H7 (cell line): Measurements from ENCODE around the gene PBX1. TPM values are rescaled to one million over a fixed set of nuclear protein-coding genes. Genes with fewer than 3 reads are reported as not detected.
A peak's percentile ranks its signal among the peaks of the same experiment; 100 is the strongest.

Source experiments
- DNase-seq: peaks from one replicate; pipeline ENCODE4 v3.0.0; 2012
- H3K27me3 ChIP-seq: 2 replicates; pipeline ENCODE4 v1.6.0; 2011; ENCODE audit warnings: mild to moderate bottlenecking, low read length; ENCODE audit not compliant: control insufficient read depth, insufficient read depth
- H3K36me3 ChIP-seq: replicated peaks from 2 replicates; pipeline ENCODE4 v1.5.1; 2011; ENCODE audit warnings: low read length; ENCODE audit not compliant: control insufficient read depth, insufficient read depth
- H3K4me3 ChIP-seq: 2 replicates; pipeline ENCODE4 v1.5.1; 2011; ENCODE audit warnings: low read depth, mild to moderate bottlenecking, control low read depth, low read length, moderate library complexity; ENCODE audit not compliant: insufficient read depth
- total RNA-seq: library from RNA; depleted of rRNA; stranded (reverse); fragments of >200 nt; shearing (Covaris generic); gene quantifications from 2 replicates; pipeline ENCODE4 v1.2.3, GENCODE V29; 2014

PBX1 gene
- total RNA-seq, 1 experiment from 2014 or later: 70.5 TPM

DNA sequence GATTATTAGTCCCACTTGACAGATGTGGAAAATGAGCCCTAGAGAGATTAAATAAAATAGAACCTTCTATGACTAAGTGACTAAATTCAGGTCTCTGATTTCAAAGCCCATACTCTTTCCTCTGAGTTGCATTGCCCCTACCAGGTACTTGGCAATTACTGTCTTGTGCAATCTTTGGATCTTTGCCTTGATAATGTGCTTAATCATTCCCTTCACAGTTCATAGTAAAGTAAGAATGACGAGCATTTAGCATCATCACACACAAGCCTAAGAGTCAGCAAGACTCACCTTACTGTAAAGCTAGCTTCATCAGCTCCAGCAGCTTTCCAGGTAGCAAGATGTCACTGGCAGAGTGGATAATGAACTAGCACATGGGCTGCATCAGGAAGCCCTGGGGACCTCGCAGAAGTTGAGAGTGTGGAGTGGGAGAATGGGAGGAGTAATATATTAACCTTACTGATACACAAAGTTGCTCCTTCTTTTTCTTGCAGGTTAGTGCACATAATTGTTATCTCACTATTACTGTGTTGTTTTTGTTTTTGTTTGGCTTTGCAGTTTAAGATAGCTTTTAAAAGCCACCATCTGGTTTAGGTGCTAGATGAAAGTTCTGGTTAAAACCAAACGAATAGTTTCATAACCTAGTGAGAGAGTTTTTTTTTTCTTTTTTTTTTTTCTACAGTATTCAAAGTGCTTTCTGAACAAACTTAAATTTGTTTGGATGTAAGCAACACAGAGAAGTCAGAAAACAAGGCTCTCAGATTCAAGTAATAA lies 71.8 kb downstream of the PBX1 start:
- H3K36me3 ChIP-seq: no peaks in the 10 kb centered on the region
- no peak overlapping the region for H3K4me3 ChIP-seq
- no peak for DNase-seq
- H3K27me3 ChIP-seq: no peaks in the 10 kb centered on the region

GRCh38 chr1:164631751-164632150 lies 72.8 kb downstream of the PBX1 start:
- Histone ChIP-seq H3K36me3 (no peaks in the 10 kb centered on the region), H3K27me3 (no peaks in the 10 kb centered on the region), H3K4me3 (no peak overlapping the region)
- no peak for DNase-seq

DNA sequence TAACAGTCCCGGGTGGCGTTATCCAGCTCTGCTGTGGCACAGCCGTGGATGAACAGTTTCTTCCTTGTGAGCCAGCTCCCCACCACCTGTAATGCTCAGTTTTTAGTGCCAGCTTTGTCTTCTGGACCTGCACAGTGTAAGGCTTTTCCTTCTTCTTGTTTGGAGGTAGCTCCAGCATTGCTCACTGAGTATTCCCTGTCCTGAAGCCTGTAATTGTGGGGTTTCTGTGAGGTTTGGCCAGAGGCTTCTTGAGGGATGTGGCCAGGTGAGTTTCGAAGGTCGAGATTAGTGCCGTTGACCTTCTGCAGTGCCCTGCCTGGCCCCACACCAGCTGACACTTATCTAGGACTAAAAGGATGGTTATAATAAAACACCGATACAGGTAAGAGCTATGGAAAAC lies 75.0 kb downstream of the PBX1 start:
- Histone ChIP-seq H3K27me3 (no peaks in the 10 kb centered on the region), H3K36me3 (no peaks in the 10 kb centered on the region), H3K4me3 (no peak overlapping the region)
- no peak for DNase-seq

DNA sequence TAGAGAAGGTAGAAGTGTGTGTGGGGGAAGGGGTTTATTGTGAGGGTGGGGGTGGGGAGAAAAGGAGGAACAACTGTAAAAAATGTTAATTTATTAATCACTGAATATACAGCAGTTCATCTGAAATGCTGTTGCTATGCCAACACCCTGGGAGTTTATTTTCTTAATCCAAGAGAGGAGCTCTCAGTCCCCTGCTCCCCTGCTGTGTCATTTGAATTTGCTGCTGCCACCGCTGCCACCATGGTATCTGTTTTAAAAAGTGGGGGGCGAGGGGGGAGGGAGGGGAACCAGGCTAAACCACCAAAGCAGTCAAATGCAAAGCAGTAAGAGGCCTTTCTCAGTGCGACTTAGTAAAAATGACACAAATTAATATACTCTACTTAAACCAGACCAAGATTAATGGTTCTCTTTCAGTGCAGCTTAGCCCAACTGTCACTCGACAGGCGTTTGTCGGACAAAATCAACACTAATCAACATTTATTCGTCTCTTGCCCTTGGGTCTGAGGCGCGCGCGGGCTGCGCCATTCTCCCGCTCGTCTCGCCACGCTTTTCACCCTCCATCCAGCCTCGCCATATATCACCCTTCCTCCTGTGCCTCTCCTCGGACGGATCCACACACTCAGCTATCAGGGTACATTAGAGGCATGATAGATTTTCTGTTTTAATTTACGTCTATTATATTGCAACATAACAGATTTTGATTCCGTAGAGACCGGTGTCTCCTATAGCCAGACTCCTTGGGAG lies 76.2 kb downstream of the PBX1 start:
- Histone ChIP-seq H3K36me3 (no peaks in the 10 kb centered on the region), H3K27me3 (no peaks in the 10 kb centered on the region), H3K4me3 (no peak overlapping the region)
- peak; percentile 55 for DNase-seq

- Histone ChIP-seq H3K4me3 (no peak overlapping the region), H3K27me3 (no peaks in the 10 kb centered on the region), H3K36me3 (no peaks in the 10 kb centered on the region; the same call in 1 of the 2 replicates)
- no peak for DNase-seq
These were observed 77.1 kb downstream of the PBX1 start for GRCh38 chr1:164635803-164636731.

DNA sequence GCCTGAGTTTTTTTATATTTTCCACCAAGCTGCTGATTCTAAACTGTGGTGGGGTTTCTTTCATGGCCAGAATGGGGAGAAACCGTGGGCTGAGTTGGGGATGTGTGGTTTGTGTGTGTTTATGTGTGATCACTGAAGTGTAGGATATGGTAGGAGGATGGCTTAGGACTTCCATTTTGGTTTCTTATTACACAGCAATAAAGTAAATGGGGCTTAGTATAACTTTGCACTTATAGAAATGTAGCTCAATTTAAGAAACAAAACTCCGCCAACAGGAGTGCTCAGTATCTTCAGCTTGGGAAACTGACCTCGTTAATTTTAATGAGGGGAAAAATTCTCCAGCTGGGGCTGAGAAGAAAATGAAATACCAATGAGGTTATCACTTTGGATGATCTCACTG lies 77.8 kb downstream of the PBX1 start:
- Histone ChIP-seq H3K4me3 (no peak overlapping the region), H3K36me3 (no peaks in the 10 kb centered on the region; the same call in 1 of the 2 replicates), H3K27me3 (no peaks in the 10 kb centered on the region)
- DNase-seq: no peak

- H3K4me3 ChIP-seq: no peak overlapping the region
- no peaks in the 10 kb centered on the region for H3K27me3 ChIP-seq
- H3K36me3 ChIP-seq: no peaks in the 10 kb centered on the region; the same call in 1 of the 2 replicates
- no peak for DNase-seq
These were observed 78.7 kb downstream of the PBX1 start for GRCh38 chr1:164637461-164638375.

- Histone ChIP-seq H3K27me3 (no peaks in the 10 kb centered on the region), H3K4me3 (no peak overlapping the region), H3K36me3 (no peaks in the 10 kb centered on the region; the same call in 1 of the 2 replicates)
- no peak for DNase-seq
These were observed 79.7 kb downstream of the PBX1 start for GRCh38 chr1:164638492-164639202.

GRCh38 chr1:164640686-164641352 lies 81.8 kb downstream of the PBX1 start:
- no peak for DNase-seq
- H3K27me3 ChIP-seq: no peaks in the 10 kb centered on the region
- H3K4me3 ChIP-seq: no peak overlapping the region
- H3K36me3 ChIP-seq: no peaks in the 10 kb centered on the region; the same call in 1 of the 2 replicates

DNA sequence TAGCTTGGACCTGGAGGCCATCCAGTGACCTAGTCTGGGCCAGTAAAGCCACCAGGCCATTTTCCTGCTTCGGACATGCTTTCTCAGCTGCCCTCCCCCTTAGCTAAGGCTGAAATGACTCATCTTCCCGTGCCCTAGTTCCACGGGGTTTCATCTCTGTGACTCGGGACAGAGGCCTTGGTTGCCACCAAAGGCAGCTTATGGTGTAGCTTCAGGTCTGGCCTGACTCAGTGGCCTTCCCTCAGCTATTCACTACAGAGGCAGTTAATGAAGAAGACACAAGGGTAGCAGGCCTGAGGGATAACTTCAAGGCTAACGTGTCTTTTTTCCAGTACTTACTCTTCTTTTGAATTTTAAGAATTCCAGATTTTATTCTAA lies 82.4 kb downstream of the PBX1 start:
- Histone ChIP-seq H3K27me3 (no peaks in the 10 kb centered on the region), H3K4me3 (no peak overlapping the region), H3K36me3 (no peaks in the 10 kb centered on the region; the same call in 1 of the 2 replicates)
- DNase-seq: no peak

DNA sequence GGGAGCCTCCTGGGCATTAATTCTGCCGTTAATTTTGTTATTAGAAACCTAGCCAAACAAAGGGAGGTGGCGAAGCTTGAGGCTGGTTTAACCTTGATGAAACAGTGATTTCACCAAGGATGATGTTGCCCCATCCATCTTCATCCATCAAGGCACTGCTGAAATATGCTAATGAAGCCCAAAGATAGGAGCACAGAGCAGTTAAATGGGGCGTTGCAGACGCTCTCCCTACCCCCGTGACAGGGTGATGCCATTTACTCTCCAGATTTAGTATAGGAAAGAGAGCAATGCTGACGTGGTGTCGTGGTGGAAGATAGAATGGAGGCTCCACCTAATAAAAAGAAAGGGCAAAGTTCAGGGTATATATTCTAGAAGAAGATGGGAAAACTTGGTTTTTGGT lies 84.0 kb downstream of the PBX1 start:
- no peak for DNase-seq
- no peaks in the 10 kb centered on the region for H3K27me3 ChIP-seq
- H3K36me3 ChIP-seq: no peaks in the 10 kb centered on the region; the same call in 1 of the 2 replicates
- H3K4me3 ChIP-seq: no peak overlapping the region

DNA sequence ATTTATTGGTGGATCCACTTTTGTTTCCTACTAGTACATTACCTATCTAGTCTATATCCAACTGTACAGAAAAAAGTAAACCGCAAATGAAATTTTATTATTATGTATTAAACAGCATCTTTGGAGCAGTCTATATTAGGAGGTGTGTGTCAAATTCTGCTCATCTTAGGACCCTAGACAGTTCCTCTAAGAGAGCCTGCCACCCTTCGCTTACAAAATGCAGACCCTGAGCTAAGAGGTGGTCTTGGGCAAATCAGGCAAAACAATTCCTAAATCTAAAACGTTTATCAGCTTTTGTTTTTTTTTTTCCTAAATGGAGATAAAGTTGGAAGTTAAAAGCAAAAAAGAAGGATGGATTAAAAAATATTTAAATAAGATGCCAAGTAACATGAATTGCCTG lies 85.3 kb downstream of the PBX1 start:
- H3K4me3 ChIP-seq: no peak overlapping the region
- no peak for DNase-seq
- no peaks in the 10 kb centered on the region for H3K27me3 ChIP-seq
- H3K36me3 ChIP-seq: no peaks in the 10 kb centered on the region; the same call in 1 of the 2 replicates
